Fibroblast of the aortic adventitia (primary cell): Measurements from ENCODE around the gene TDRD3. TPM values are rescaled to one million over a fixed set of nuclear protein-coding genes. Genes with fewer than 3 reads are reported as not detected.

Source experiments
- DNase-seq: peaks from one replicate; pipeline ENCODE4 v3.0.0-alpha.2; 2010; ENCODE audit warnings: low read depth
- H3K4me3 ChIP-seq: 2 replicates; pipeline ENCODE4 v1.5.1; 2011; ENCODE audit warnings: low read depth, mild to moderate bottlenecking, control low read depth, low read length, moderate library complexity
- CTCF ChIP-seq: IDR thresholded peaks from 2 replicates; pipeline ENCODE4 v1.5.1; 2011; ENCODE audit warnings: mild to moderate bottlenecking, low read length, control low read depth, inconsistent platforms; ENCODE audit not compliant: insufficient read depth
- total RNA-seq: library from RNA; depleted of rRNA; stranded (reverse); fragments of >200 nt; gene quantifications from 2 replicates; pipeline ENCODE4 v1.2.3, GENCODE V29; 2012; ENCODE audit warnings: low replicate concordance

The TDRD3 gene
- total RNA-seq = 25.8 and 34.1 TPM in 2 replicates

- peak; percentile 83 for TF ChIP-seq CTCF
- DNase-seq = peak; percentile 85
- peak within 1 kb of the TSS; percentile 88 for H3K4me3 ChIP-seq
Measured at GRCh38 chr13:60396783-60397703, at the start of gene TDRD3. TDRD3 (plus strand) TSS chr13:60397220; CDS start chr13:60397365, 145 bp downstream.

GRCh38 chr13:60347690-60348089, 49.3 kb upstream of the TDRD3 start:
- TF ChIP-seq CTCF = no peak
- no peak overlapping the region for H3K4me3 ChIP-seq
- DNase-seq = no peak

GRCh38 chr13:60348097-60348496, 48.9 kb upstream of the TDRD3 start:
- no peak for DNase-seq
- no peak overlapping the region for H3K4me3 ChIP-seq
- TF ChIP-seq CTCF = no peak

- DNase-seq = peak; percentile 63
- TF ChIP-seq CTCF = no peak
- H3K4me3 ChIP-seq = no peak overlapping the region
Measured at GRCh38 chr13:60351326-60351725, 45.7 kb upstream of the TDRD3 start.

- TF ChIP-seq CTCF = no peak
- DNase-seq = no peak
- H3K4me3 ChIP-seq = no peak overlapping the region
Measured at GRCh38 chr13:60351855-60352615, 45.0 kb upstream of the TDRD3 start.

GRCh38 chr13:60352644-60353043, 44.4 kb upstream of the TDRD3 start:
- no peak for TF ChIP-seq CTCF
- DNase-seq = no peak
- no peak overlapping the region for H3K4me3 ChIP-seq
